Suppressor macrophage treated with lipopolysaccharide for 1 hour (primary cell): ENCODE measurements around the gene KCNIP4.

Experiments
- DNase-seq, 3 donors: peaks; one replicate each; pipeline ENCODE4 v3.0.0-alpha.2; 2020 to 2022

The KCNIP4 gene

DNA sequence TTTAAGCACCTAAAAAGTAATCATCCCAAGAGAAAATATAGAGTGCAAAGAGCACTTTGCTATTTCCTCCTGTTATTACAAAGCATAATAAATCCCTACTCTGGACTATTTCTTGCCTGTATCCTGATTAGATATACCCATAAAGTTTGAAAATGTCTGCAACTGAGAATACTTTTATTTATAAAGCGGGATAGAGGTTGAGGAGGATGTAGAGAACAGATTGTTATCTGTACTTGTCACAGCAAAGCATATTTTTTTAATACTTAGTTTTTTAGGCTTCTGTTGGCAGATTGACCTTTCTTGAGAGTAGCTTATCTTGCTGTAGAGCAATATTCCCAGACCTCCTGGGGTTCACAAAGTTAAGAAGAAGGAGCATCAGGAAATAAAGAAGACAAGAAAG, 396.1 kb downstream of the KCNIP4 start:
- DNase-seq, result no peak

DNA sequence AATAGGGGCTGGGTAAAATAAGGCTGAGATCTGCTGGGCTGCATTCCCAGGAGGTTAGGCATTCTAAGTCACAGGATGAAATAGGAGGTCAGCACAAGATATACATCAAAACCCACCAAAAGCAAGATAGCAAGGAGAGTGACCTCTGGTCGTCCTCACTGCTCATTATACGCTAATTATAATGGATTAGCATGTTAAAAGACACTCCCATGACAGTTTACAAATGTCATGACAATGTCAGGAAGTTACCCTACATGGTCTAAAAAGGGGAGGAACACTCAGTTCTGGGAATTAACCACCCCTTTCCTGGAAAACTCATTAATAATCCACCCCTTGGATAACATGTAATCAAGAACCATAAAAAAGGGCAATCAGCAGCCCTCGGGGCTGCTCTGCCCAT, 403.6 kb downstream of the KCNIP4 start:
- DNase-seq, result no peak

GRCh38 chr4:21544415-21544814, 404.2 kb downstream of the KCNIP4 start:
- DNase-seq, result no peak

DNA sequence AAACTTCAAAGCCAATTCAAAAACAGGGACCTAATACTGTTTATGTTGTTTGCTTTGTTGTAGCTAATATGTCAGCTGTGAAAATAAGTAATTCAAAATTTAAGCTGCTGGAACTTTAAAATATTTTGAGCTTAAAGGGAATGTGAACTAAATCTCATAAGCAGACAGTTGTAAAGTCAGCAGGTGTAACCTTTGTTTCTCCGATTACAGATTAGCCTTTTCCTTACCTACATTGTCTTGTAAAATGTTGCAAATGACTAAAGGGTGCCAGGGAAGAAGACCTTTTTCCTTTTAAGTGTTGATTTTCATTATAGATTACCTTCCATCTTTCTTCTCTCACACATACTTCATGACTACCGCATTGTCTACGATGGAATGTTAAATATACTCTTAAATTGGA, 405.1 kb downstream of the KCNIP4 start:
- no peak for DNase-seq

DNA sequence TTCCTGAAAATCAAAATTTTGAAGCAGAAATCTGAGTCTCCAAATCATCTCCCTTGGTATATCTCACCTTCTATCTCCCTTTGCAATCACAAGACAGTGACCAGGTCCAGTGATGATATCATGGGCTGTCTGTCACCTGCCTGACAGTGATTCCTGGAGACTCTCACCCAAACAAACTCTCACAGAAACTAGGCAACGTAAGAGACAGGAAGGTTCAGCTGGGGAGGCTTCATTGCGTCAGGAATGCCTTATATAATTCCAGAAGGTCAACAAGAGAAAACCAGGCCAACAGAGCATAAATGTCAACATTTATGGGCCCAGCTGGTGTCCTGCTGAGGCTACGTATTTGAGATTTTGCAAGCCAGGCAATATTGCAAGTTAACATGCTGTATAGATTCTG, 412.7 kb downstream of the KCNIP4 start:
- DNase-seq, result no peak

DNA sequence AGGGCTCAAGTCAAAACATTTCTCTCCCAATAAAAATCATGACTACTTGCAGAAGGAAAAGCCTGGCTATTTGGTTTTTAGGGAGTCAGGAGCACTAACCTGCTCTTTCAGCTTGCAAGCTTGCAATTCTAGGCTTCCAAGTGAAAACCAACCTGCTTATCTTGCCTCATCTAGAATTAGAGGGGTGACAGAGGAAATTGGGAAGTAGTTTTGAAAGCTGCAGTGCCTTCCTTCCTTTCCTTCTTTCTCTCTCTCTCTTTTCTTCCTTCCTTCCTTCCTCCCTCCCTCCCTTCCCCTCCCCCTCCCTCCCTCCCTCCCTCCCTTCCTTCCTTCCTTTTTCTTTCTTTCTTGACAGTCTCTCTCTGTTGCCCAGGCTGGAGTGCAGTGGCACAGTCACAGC, 417.5 kb downstream of the KCNIP4 start:
- DNase-seq, result no peak

GRCh38 chr4:21529214-21529613, 419.4 kb downstream of the KCNIP4 start:
- DNase-seq, result no peak

- DNase-seq, result no peak
Measured at GRCh38 chr4:21522296-21522695, 426.3 kb downstream of the KCNIP4 start.

DNA sequence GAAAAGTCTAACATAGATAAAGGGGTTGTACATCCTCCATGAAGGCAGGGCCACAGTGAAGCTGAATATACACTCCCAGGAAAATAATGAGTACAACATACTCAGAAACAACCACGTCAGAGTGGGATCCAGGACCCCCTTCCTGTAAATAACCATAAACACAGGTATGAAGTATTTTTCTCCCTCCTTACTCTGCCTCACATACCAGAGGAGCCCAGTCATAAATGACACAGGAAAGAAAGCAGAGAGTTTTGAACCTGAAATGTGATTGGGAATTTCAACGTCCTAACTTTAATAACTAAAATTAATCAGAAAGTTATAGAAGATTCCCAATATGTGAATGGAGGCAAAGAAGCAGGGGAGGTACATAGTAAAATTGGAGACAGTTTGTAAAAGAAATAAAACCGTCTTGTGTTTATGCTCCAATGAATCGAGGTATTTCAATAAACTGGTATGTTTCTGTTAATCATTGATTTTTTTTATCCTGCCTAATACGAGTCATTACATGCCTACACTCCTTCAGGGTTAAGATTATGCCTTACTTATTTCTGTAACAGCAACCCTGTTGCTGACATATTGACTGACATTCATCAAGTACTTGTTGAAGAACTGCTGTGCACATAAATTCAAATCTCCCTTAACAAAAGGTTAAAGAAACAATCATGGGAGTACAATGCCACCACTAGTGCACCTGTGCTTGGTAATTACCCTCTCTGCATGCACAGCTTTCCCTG, 431.3 kb downstream of the KCNIP4 start:
- DNase-seq, result no peak

DNA sequence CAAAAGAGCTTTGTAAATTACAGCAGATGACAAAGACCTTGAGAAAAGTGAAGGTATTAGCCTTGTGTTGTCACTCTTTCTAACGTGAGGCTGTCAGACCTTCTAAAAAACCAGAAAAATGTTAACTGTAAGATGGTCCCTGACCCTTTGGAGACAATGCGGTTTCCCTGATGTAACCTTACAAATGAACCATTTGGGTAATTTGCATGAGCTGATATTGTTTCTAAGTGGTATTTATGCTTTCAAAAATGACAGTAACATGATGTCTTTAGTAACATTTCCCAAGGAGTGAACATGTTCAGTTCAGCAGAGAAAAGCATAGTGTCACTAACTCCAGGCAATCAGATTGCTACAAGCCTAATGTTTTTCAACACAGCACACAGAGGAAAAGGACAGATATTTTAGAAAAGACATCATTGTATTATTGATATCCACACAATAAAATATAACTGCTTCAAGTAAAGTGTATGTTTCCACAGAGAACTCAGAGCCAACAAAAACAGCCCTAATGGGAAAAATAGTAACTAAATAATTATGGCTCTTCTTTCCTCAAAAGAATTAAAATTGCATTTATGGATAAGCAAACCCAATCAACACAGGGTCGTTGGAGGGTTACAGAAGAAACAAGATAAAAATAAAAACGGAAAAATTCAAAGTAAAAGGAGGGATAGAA, 434.4 kb downstream of the KCNIP4 start:
- no peak for DNase-seq

- DNase-seq, result peak in 2 of 3 donors; percentile 0 to 2
Measured at GRCh38 chr4:21512353-21512752, 436.2 kb downstream of the KCNIP4 start.

- DNase-seq, result no peak
Measured at GRCh38 chr4:21507439-21507838, 441.1 kb downstream of the KCNIP4 start.

- no peak for DNase-seq
Measured at GRCh38 chr4:21490682-21491081, 457.9 kb downstream of the KCNIP4 start.

- no peak for DNase-seq
Measured at GRCh38 chr4:21476757-21477156, 471.8 kb downstream of the KCNIP4 start.

DNA sequence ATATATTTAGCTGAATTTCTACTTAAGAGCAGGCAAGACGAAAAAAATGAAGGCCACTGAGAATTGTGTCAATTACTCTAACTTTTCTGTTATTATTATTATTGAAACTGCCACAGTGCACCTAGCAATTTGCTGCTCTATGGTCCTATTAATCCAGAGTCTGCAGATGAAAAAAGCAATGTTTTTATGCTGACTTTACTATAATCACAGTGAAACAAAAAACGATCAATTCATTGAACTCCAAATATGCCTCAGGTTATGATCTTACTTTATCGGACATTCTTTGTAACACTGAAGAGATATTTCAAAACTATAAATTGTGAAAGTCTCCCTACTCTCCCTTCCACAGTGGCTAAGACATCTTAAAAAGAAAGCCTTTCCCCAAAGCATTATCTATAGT, 474.4 kb downstream of the KCNIP4 start:
- DNase-seq, result no peak

DNA sequence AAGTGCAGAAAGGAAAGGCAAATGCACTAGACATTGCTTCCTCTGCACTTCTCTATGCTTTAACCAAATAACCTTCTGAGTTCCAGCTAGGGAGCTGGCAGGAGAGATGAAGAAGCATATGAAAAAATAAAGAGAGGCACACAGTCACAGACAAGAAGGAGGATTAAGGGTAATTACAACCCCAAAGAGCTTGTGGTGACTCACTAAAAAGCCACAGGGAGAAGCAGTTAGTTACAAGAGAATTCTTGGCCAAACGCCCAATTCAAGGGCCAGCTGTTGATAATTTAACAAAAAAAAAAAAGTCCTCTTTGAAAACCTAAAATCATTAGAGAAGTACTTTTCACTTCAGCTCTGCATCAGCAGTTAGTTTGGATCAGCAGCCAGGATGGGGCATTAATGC, 478.0 kb downstream of the KCNIP4 start:
- no peak for DNase-seq

DNA sequence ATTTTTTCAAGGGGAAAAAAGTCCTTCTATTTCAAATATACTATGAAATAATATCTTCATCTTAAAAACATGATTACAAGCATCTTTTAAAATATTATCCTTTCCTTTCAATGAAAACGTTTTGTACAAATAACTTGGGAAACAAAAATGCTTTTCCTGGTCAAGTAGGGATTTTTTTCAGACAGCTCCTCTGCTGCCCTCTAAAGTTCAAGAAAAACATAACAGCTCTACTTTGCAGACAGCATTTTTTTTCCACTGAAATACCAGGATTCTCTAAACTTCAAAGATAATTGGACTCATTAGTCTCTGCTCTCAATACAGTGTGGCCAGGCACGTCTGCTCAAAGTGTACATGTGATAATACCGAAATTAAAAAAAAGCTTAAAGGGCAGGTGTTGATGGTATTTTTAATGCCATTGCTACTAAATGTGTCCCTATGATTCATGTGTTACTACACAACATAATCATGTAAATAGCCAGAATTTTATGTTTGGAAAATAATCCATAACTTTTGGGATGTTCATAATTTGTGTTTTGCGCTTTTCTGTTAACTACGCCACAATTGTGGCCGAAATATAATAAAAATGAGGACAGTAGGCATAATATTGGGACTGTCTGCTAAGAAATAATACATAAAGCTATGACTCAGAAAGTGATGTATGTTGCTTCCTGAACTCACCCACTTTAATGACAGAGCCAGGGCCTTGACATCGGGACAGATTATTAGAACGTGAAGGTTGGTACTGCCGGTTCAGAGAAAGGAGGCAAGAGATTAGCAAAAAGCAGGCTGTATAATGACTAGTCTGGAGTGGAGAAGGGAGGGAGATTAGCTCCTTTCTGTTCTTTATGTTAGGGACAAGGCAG, 478.9 kb downstream of the KCNIP4 start:
- peak in 1 of 3 donors; percentile 2 for DNase-seq

GRCh38 chr4:21467551-21467950, 481.0 kb downstream of the KCNIP4 start:
- DNase-seq, result no peak

DNA sequence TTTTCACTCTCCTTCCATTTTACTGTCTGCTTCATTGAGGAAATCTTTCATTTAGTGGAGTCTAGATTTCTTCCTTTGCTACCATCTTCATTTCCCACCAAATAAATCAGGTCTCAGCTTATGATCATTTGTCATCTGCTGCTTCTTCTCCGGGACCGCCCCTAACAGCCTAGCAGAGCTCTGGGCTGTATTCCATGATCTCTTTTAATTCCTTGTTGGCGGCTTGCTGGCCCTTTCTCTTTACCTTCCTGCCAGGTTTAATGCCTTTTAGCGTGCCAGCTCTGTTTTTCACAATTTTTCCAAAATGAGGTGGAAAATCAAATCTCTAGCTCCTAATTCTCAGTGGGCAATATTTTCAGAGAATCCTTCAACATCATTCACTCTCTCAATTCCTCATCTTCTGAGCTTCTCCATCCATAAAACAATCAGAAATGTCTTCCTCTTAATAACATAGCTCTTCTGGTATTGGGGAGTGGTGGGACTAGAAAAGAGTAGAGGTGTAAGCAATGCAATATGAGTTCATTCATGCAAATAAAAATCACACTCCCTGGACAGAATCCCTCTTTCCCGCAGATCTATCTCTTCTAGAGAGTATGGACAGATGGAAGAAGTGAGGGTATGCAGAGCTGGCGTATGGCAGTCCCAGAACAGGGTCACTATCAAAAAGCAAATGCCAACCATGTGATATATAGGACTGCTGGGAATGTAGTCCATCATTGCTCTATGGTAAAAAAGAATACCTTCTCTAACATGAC, 491.3 kb downstream of the KCNIP4 start:
- no peak for DNase-seq

DNA sequence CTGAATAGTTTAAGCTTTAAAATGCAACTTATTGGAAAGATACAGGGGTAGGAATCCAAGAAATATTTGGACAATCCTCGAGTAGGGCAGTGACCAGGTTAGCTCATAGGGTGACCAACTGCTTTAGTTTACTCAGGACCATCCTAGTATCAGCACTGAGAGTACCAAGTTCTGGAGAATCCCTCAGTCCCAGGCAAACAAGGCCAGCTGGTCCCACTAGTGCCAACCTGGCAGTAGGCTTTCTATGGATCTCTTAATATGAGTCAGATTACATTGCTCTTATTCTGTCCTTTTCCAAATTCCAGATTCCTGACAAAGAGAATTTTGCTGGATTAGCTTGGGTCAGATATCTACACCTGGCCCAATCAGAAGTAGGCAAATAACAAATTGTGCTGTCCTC, 493.7 kb downstream of the KCNIP4 start:
- DNase-seq, result no peak

DNA sequence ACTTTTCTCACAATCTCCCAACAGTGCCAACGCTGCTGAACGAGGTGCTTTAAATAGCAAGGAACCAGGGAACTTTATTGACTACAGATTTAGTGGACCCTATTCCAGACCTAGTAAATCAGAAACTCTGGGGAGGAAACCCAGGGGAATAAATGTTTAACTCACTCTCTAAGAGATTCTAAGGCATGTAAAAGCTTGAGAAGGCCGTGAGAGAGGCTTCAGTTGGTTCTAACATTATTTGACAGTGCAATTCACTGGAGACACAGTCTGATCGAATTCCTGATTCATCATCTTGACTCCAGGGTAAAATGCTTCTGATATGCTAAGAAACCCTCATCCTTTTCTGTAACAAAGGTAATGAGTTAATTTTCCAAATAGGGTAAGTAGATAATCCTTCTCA, 494.4 kb downstream of the KCNIP4 start:
- DNase-seq, result no peak

DNA sequence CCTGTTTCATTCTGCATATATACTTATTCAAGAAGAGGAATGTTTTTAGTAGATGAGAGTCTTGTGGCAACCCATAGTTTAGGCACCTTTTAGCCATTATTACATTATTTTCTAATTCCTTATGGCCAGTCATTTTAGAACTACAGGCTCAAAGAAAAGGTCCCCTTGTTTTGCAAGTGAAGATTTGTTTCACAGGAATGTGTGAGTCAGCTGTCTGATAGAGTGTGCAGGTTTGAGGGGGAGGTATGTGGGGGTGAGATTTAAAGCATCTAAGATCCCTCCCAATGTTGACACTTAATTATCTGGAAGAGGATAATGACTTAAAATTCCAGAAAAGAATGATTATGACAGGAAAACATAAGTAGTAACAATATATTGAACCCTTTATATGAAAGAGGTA, 495.6 kb downstream of the KCNIP4 start:
- DNase-seq, result no peak

DNA sequence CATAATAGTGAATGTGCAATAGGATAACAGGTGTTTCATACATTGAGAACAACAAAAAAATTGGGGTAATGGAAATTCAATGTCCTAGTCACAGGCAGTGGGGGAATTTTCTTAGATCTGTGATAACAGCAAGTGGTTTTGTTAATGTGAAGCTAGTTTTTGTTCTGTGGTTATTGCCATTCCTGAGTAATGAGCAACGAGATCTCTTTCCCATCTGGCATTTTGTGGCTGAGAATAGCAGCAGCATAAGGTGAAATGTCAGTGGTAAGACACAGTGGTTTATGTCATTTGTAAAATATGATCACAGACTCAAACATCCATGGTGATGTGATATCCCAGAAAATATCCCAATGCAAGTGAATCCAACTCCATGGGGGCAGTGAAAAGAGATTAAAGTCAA, 497.5 kb downstream of the KCNIP4 start:
- DNase-seq, result no peak
